Stomach (tissue), 9 donors: Measurements from ENCODE around the gene GFRA4. TPM values are rescaled to one million over a fixed set of nuclear protein-coding genes. Genes with fewer than 3 reads are reported as not detected.

Experiments used
- DNase-seq, 2 donors: peaks; one replicate each; pipeline versions ENCODE4 v3.0.0 to v3.0.0-alpha.2; 2013 to 2019
- H3K27ac ChIP-seq, 5 donors: fragments of 200-600 bp in 4 of 5; sonication (generic) in 4 of 5; one replicate each; pipeline ENCODE4 v1.5.1; 2013 to 2019; ENCODE audit warnings: mild to moderate bottlenecking in 1 of 5, moderate library complexity in 1 of 5
- H3K27me3 ChIP-seq, 3 donors: fragments of 200-600 bp; sonication (generic); one replicate each; pipeline ENCODE4 v1.5.1; 2017 to 2019; ENCODE audit warnings: mixed run types in 1 of 3
- H3K36me3 ChIP-seq, 4 donors: fragments of 200-600 bp; sonication (generic); 1 replicate in 3 of 4; 2 replicates in 1 of 4; pipeline ENCODE4 v1.5.1; 2016 to 2019
- H3K4me1 ChIP-seq, 4 donors: fragments of 200-600 bp; sonication (generic); one replicate each; pipeline ENCODE4 v1.5.1; 2016 to 2019
- H3K4me3 ChIP-seq, 4 donors: fragments of 200-600 bp; sonication (generic) in 3 of 4; one replicate each; pipeline ENCODE4 v1.5.1; 2016 to 2019; ENCODE audit warnings: mild to moderate bottlenecking in 1 of 4
- H3K9me3 ChIP-seq, 4 donors: fragments of 200-600 bp; sonication (generic); one replicate each; pipeline ENCODE4 v1.5.1; 2016 to 2019
- CTCF ChIP-seq, 7 experiments: fragments of 450-650 bp in 4 of 7; fragments of 200-600 bp in 3 of 7; sonication (generic) in 3 of 7; IDR thresholded peaks; one replicate each; pipeline ENCODE4 v1.5.1; 2016 to 2019; ENCODE audit warnings: antibody characterized with exemption in 7 of 7, control low read depth in 2 of 7, mild to moderate bottlenecking in 1 of 7
- EP300 ChIP-seq: sonication (generic); formaldehyde crosslinking; IDR thresholded peaks from one replicate; pipeline ENCODE4 v1.6.1; 2017; ENCODE audit warnings: antibody characterized with exemption
- POLR2A ChIP-seq, 4 donors: fragments of 450-650 bp; IDR thresholded peaks; one replicate each; pipeline ENCODE4 v1.6.1; 2016; ENCODE audit warnings: antibody characterized with exemption in 4 of 4, control low read depth in 2 of 4, mild to moderate bottlenecking in 1 of 4, moderate library complexity in 1 of 4
- POLR2AphosphoS5 ChIP-seq, 3 donors: sonication (generic); formaldehyde crosslinking; IDR thresholded peaks; one replicate each; pipeline ENCODE4 v1.6.1; 2016; ENCODE audit warnings: antibody characterized with exemption in 3 of 3
- WGBS, 5 donors: extraction: QIAGEN DNeasy Blood & Tissue Kit in 3 of 5; methylation state at CpG; one replicate each; pipeline versions ENCODE4 v1.1.5 to v1.1.7; 2013 to 2018; 5-methylcytosine and 5-hydroxymethylcytosine counted together
- intact Hi-C: fragments of 100-400 bp; cut with DNase I; formaldehyde crosslinking; loops from one replicate; pipeline ENCODE4 v1.15.1; 2023; ENCODE audit warnings: low total_unique reads
- polyA plus RNA-seq, 3 donors: library from polyadenylated mRNA; stranded (reverse); fragments of 200-250 nt; gene quantifications; one replicate each; pipeline ENCODE4 v1.2.3, GENCODE V29; 2013
- total RNA-seq, 5 donors: library from RNA; depleted of rRNA; stranded (reverse); fragments of >200 nt; gene quantifications; one replicate each; pipeline versions ENCODE4 v1.1.0 to v1.2.3, GENCODE V29; 2014 to 2016
- donor health status: healthy with polysubstance abuse.
- donor health status: Bipolar disorder and iron deficiency.
- donor health status: healthy.

Gene GFRA4
- total and polyA plus RNA-seq, 8 donors, result not detected

GRCh38 chr20:3614466-3614865 lies 48.7 kb downstream of the GFRA4 start:
- no peaks in the 10 kb centered on the region for H3K9me3 ChIP-seq
- H3K4me3 ChIP-seq, result no peak overlapping the region
- DNase-seq, result no peak
- no peak for TF ChIP-seq CTCF (IDR thresholded peaks at IDR 0.05)
- TF ChIP-seq POLR2A (IDR thresholded peaks at IDR 0.05), result no peak
- no peak for TF ChIP-seq POLR2AphosphoS5 (IDR thresholded peaks at IDR 0.05)
- TF ChIP-seq EP300, result no peak
- no peaks in the 10 kb centered on the region for H3K4me1 ChIP-seq
- WGBS, 5 donors, result 77 to 96% (median 94%) methylated on average over 5 of the region's 5 CpGs
- no peak overlapping the region for H3K27ac ChIP-seq
- H3K27me3 ChIP-seq, result no peaks in the 10 kb centered on the region
- peaks cover 0 to 60% (median 39%) of the 10 kb centered on the region in 4 donors for H3K36me3 ChIP-seq
- intact Hi-C loops, result no loop called here

GRCh38 chr20:3613821-3614440 lies 49.3 kb downstream of the GFRA4 start:
- intact Hi-C loops, result no loop called here
- no peak for DNase-seq
- H3K4me1 ChIP-seq, result no peaks in the 10 kb centered on the region
- H3K4me3 ChIP-seq, result no peak overlapping the region
- WGBS, 5 donors, result 65 to 87% (median 78%) methylated on average over 9 of the region's 9 CpGs
- H3K36me3 ChIP-seq, result peaks cover 0 to 63% (median 36%) of the 10 kb centered on the region in 4 donors
- H3K27ac ChIP-seq, result no peak overlapping the region
- TF ChIP-seq POLR2AphosphoS5 (IDR thresholded peaks at IDR 0.05) (no peak), POLR2A (IDR thresholded peaks at IDR 0.05) (no peak), CTCF (IDR thresholded peaks at IDR 0.05) (no peak), EP300 (no peak)
- no peaks in the 10 kb centered on the region for H3K9me3 ChIP-seq
- no peaks in the 10 kb centered on the region for H3K27me3 ChIP-seq

- Histone ChIP-seq H3K36me3 (peaks cover 0 to 65% (median 35%) of the 10 kb centered on the region in 4 donors), H3K27ac (no peak overlapping the region), H3K9me3 (no peaks in the 10 kb centered on the region), H3K4me3 (no peak overlapping the region), H3K27me3 (no peaks in the 10 kb centered on the region), H3K4me1 (no peaks in the 10 kb centered on the region)
- DNase-seq, result no peak
- 81 to 87% (median 86%) methylated on average over 10 of the region's 10 CpGs for WGBS, 5 donors
- TF ChIP-seq CTCF (IDR thresholded peaks at IDR 0.05), result no peak
- no peak for TF ChIP-seq EP300
- TF ChIP-seq POLR2A (IDR thresholded peaks at IDR 0.05), result no peak
- TF ChIP-seq POLR2AphosphoS5 (IDR thresholded peaks at IDR 0.05), result no peak
- intact Hi-C loops, result no loop called here
Measured at GRCh38 chr20:3612795-3613572, 50.2 kb downstream of the GFRA4 start.

GRCh38 chr20:3611901-3612300 lies 51.3 kb downstream of the GFRA4 start:
- no peaks in the 10 kb centered on the region for H3K9me3 ChIP-seq
- no peak overlapping the region for H3K27ac ChIP-seq
- TF ChIP-seq CTCF (IDR thresholded peaks at IDR 0.05) (no peak), EP300 (no peak), POLR2AphosphoS5 (IDR thresholded peaks at IDR 0.05) (no peak), POLR2A (IDR thresholded peaks at IDR 0.05) (no peak)
- intact Hi-C loops, result no loop called here
- H3K4me3 ChIP-seq, result no peak overlapping the region
- H3K36me3 ChIP-seq, result peaks cover 0 to 62% (median 29%) of the 10 kb centered on the region in 4 donors
- no peak for DNase-seq
- no peaks in the 10 kb centered on the region for H3K27me3 ChIP-seq
- no peaks in the 10 kb centered on the region for H3K4me1 ChIP-seq
- WGBS, 5 donors, result 37 to 45% (median 39%) methylated on average over 1 of the region's 1 CpG

Other genes with a start within 250 kb of the GFRA4 start
- 10 to 100 TPM; 17.5 to 63.9 (median 35.5) TPM for gene ATRN, start 192.4 kb downstream of the GFRA4 start, total RNA-seq
- 1 to 10 TPM; 2.9 to 7.0 (median 3.9) TPM for gene ATRN, start 192.4 kb downstream of the GFRA4 start, polyA plus RNA-seq
- 100 to 1,000 TPM in 2 of 5 donors, 10 to 100 TPM in 3; 20.6 to 143 (median 96.9) TPM for gene ADAM33, start 18.6 kb upstream of the GFRA4 start, total RNA-seq
- gene ADAM33, start 18.6 kb upstream of the GFRA4 start, polyA plus RNA-seq, result 10 to 100 TPM in 2 of 3 donors, 1 to 10 TPM in 1; 4.6 to 29.8 (median 11.1) TPM
- gene SIGLEC1, start 49.2 kb upstream of the GFRA4 start, total RNA-seq, result 10 to 100 TPM in 1 of 5 donors, 1 to 10 TPM in 4; 1.7 to 22.2 (median 4.5) TPM
- gene SIGLEC1, start 49.2 kb upstream of the GFRA4 start, polyA plus RNA-seq, result 1 to 10 TPM; 1.4 to 1.8 (median 1.5) TPM
- gene HSPA12B, start 69.3 kb upstream of the GFRA4 start, total RNA-seq, result 10 to 100 TPM in 1 of 5 donors, 1 to 10 TPM in 3, under 1 TPM in 1; 0.87 to 14.3 (median 6.1) TPM
- 1 to 10 TPM; 3.0 to 5.3 (median 3.7) TPM for gene HSPA12B, start 69.3 kb upstream of the GFRA4 start, polyA plus RNA-seq
- 100 to 1,000 TPM in 1 of 5 donors, 10 to 100 TPM in 2, 1 to 10 TPM in 2; 5.9 to 136 (median 49.0) TPM for gene ADISSP, start 104.4 kb upstream of the GFRA4 start, total RNA-seq
- 10 to 100 TPM; 14.4 to 32.6 (median 22.2) TPM for gene ADISSP, start 104.4 kb upstream of the GFRA4 start, polyA plus RNA-seq
- gene SPEF1, start 118.0 kb upstream of the GFRA4 start, total RNA-seq, result not detected
- under 1 TPM in 2 of 3 donors, not detected in 1; 0.18 to 0.19 TPM for gene SPEF1, start 118.0 kb upstream of the GFRA4 start, polyA plus RNA-seq
- 100 to 1,000 TPM in 1 of 5 donors, 10 to 100 TPM in 4; 24.5 to 130 (median 68.3) TPM for gene CENPB, start 123.3 kb upstream of the GFRA4 start, total RNA-seq
- gene CENPB, start 123.3 kb upstream of the GFRA4 start, polyA plus RNA-seq, result 10 to 100 TPM; 36.5 to 90.7 (median 79.6) TPM
- gene CDC25B, start 132.9 kb upstream of the GFRA4 start, total RNA-seq, result 10 to 100 TPM in 4 of 5 donors, 1 to 10 TPM in 1; 9.4 to 56.5 (median 32.6) TPM
- gene CDC25B, start 132.9 kb upstream of the GFRA4 start, polyA plus RNA-seq, result 10 to 100 TPM; 18.0 to 23.1 (median 22.6) TPM
- 10 to 100 TPM in 1 of 5 donors, 1 to 10 TPM in 4; 1.8 to 14.8 (median 4.2) TPM for gene AP5S1, start 157.1 kb upstream of the GFRA4 start, total RNA-seq
- gene AP5S1, start 157.1 kb upstream of the GFRA4 start, polyA plus RNA-seq, result 10 to 100 TPM in 1 of 3 donors, 1 to 10 TPM in 2; 6.1 to 10.4 (median 7.9) TPM
- 10 to 100 TPM; 26.6 to 50.4 (median 37.1) TPM for gene MAVS, start 183.4 kb upstream of the GFRA4 start, total RNA-seq
- gene MAVS, start 183.4 kb upstream of the GFRA4 start, polyA plus RNA-seq, result 10 to 100 TPM in 1 of 3 donors, 1 to 10 TPM in 2; 6.3 to 15.1 (median 9.2) TPM
- 10 to 100 TPM in 4 of 5 donors, 1 to 10 TPM in 1; 8.8 to 68.4 (median 39.0) TPM for gene PANK2, start 226.0 kb upstream of the GFRA4 start, total RNA-seq
- gene PANK2, start 226.0 kb upstream of the GFRA4 start, polyA plus RNA-seq, result 10 to 100 TPM; 19.3 to 28.5 (median 25.1) TPM